Measurements from ENCODE around the gene DNLZ.

The DNLZ gene

DNA sequence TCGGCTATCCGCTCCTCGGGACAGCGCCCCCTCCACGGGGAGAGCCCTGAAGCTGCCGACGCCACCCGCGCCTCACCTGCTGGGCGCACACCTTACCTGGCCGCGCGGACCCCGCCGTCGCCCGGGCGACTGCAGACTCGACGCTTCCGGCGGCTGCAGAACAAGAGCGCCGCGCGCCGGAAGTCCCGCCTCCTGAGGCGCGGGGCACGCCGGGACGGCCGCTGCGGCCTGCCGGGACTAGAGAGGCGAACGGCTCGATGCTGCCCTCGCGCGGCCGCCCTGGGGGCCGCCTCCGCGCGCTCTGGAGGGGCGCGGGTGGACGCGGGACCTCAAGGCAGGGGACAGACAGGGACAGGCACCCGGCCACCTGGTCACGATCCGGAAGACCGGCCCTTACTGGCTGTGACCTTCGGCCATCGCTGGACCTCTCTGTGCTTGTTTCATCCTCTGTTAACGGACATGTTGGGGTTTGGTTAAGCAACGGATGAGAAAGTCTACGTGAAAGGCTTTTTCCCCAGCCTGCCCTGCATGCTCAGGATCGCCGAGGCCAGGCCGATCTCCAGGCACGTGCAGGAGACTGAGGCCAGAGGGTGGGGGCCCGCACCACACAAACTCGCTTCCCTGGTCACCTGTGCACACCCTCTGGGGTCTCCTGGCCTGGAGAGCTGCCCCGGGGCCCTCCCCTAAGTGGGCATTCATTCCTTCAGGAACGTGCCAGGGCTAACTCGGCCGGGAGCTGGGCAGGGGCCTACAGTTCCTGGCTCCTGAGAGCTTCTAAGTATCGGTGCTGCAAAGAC lies 36.7 kb upstream of the DNLZ start, which contains the start of gene SNAPC4:
Gene SNAPC4, minus strand, starts transcription at position 133 of the 797 bp plus-strand sequence. CDS start 1,742 bp downstream, outside the sequence.
- TF ChIP-seq POLR2AphosphoS5 (IDR thresholded peaks at IDR 0.05; ENCODE audit: low read depth, low read length), result peak; percentile 61
- TF ChIP-seq TAF1 (IDR thresholded peaks at IDR 0.05; ENCODE audit: borderline replicate concordance, insufficient read depth, low read length), result peak; percentile 88; the same call in 1 of the 2 replicates
- TF ChIP-seq, protein P1, sequence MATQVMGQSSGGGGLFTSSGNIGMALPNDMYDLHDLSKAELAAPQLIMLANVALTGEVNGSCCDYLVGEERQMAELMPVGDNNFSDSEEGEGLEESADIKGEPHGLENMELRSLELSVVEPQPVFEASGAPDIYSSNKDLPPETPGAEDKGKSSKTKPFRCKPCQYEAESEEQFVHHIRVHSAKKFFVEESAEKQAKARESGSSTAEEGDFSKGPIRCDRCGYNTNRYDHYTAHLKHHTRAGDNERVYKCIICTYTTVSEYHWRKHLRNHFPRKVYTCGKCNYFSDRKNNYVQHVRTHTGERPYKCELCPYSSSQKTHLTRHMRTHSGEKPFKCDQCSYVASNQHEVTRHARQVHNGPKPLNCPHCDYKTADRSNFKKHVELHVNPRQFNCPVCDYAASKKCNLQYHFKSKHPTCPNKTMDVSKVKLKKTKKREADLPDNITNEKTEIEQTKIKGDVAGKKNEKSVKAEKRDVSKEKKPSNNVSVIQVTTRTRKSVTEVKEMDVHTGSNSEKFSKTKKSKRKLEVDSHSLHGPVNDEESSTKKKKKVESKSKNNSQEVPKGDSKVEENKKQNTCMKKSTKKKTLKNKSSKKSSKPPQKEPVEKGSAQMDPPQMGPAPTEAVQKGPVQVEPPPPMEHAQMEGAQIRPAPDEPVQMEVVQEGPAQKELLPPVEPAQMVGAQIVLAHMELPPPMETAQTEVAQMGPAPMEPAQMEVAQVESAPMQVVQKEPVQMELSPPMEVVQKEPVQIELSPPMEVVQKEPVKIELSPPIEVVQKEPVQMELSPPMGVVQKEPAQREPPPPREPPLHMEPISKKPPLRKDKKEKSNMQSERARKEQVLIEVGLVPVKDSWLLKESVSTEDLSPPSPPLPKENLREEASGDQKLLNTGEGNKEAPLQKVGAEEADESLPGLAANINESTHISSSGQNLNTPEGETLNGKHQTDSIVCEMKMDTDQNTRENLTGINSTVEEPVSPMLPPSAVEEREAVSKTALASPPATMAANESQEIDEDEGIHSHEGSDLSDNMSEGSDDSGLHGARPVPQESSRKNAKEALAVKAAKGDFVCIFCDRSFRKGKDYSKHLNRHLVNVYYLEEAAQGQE (IDR thresholded peaks at IDR 0.05; ENCODE audit: insufficient read depth in 1 of 2, low read depth in 2 of 2, low read length in 2 of 2), result 0 out of 4 replicates have a peak, but pooled peaks of 1 of the 2 experiments have one; percentile 23
- no peak for TF ChIP-seq FOXP2 (optimal IDR thresholded peaks at IDR 0.05; ENCODE audit: borderline replicate concordance, extremely low read depth, extremely low read length, insufficient read depth)
- no peak for TF ChIP-seq SIN3A (IDR thresholded peaks at IDR 0.05; ENCODE audit: borderline replicate concordance, insufficient read depth, low read length)

DNA sequence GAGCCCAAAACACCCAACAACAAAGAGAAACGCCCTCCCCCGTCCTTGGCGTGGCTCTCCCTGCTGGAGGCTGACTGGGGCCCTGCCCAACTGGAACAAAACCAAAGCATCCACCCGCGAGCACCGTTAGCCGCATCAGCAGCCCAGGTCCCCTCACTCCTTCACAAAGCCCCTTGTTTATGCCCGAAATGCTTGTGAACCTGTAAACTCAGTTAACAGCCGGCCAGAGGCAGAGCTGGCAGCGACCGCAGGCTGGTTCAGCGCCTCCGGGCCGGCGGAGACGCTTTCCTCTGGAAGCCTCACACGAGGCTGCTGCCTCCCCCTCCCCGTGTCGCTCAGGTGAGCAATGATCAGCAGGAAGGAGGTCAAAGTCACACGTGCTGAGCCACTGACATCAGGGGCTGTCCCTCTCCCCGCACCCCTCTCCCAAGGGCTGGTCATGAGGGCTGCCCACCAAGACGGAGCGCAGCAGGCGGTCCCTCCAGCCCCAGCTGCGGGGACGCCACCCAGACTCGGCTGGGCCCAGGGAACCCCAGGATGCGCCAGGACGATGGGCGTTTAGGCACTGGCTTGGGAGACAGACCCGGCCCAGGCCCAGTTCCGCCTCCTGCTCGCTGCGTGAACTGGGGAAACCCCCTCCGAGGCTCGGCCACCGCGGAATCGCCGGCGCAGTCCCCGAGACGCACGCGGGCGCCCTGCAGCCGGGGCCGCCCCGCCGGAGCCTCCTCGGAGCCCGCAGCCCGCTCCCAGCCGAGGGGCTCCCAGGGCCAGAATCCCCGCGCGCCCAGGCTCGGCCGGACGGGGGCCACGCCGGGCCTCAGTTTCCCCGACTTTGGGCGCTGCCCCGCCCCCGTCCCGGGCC lies 35.9 kb upstream of the DNLZ start:
- no peak for TF ChIP-seq POLR2AphosphoS5 (IDR thresholded peaks at IDR 0.05; ENCODE audit: low read depth, low read length)
- TF ChIP-seq TAF1 (IDR thresholded peaks at IDR 0.05; ENCODE audit: borderline replicate concordance, insufficient read depth, low read length), result no peak
- TF ChIP-seq, protein P1 (IDR thresholded peaks at IDR 0.05; ENCODE audit: insufficient read depth in 1 of 2, low read depth in 2 of 2, low read length in 2 of 2), result no peak
- no peak for TF ChIP-seq FOXP2 (optimal IDR thresholded peaks at IDR 0.05; ENCODE audit: borderline replicate concordance, extremely low read depth, extremely low read length, insufficient read depth)
- TF ChIP-seq SIN3A (IDR thresholded peaks at IDR 0.05; ENCODE audit: borderline replicate concordance, insufficient read depth, low read length), result no peak

DNA sequence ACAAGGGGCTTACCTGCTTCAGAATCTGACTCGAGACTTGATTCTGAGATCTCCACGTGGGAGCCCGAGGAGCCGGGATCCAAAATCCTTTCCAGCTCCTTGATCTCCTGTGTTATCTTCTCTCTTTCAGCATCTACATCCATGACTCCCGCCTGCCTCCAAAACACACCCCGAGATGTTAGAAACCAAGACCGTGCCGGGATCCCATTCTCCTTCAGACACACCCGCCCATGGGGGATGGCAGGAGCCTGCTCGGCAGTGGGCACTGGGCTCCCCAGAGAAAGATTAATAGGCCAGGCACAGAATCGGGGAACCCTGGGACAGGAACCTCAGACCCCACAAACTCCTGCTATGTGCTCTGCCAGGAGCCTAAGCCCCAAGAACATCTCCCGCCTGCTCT lies 34.7 kb upstream of the DNLZ start:
- TF ChIP-seq TAF1 (IDR thresholded peaks at IDR 0.05; ENCODE audit: borderline replicate concordance, insufficient read depth, low read length), result no peak
- TF ChIP-seq, protein P1 (IDR thresholded peaks at IDR 0.05; ENCODE audit: insufficient read depth in 1 of 2, low read depth in 2 of 2, low read length in 2 of 2), result no peak
- TF ChIP-seq FOXP2 (optimal IDR thresholded peaks at IDR 0.05; ENCODE audit: borderline replicate concordance, extremely low read depth, extremely low read length, insufficient read depth), result no peak
- TF ChIP-seq SIN3A (IDR thresholded peaks at IDR 0.05; ENCODE audit: borderline replicate concordance, insufficient read depth, low read length), result no peak
- TF ChIP-seq POLR2AphosphoS5 (IDR thresholded peaks at IDR 0.05; ENCODE audit: low read depth, low read length), result no peak

DNA sequence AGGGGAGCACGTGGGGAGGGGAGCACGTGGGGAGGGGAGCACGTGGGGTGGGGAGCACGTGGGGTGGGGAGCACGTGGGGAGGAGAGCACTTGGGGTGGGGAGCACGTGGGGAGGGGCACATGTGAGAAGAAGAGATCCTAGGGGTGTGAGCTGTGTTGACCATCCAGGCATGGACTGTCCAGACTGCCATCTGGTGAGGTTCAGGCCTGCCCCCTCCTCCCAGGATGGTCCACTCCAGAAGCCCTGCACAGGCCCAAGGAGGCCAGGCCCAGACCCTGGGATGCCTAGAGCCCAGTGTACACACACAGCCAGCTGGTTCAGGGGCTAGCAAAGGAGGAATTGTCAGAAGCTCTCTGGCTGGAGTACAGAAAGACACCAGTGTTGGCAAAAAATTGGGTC lies 34.1 kb upstream of the DNLZ start:
- TF ChIP-seq TAF1 (IDR thresholded peaks at IDR 0.05; ENCODE audit: borderline replicate concordance, insufficient read depth, low read length) (no peak), SIN3A (IDR thresholded peaks at IDR 0.05; ENCODE audit: borderline replicate concordance, insufficient read depth, low read length) (no peak), POLR2AphosphoS5 (IDR thresholded peaks at IDR 0.05; ENCODE audit: low read depth, low read length) (no peak), FOXP2 (optimal IDR thresholded peaks at IDR 0.05; ENCODE audit: borderline replicate concordance, extremely low read depth, extremely low read length, insufficient read depth) (no peak)
- TF ChIP-seq, protein P1 (IDR thresholded peaks at IDR 0.05; ENCODE audit: insufficient read depth in 1 of 2, low read depth in 2 of 2, low read length in 2 of 2), result no peak

Data from PFSK-1 (cell line).